SK-N-SH (cell line): Measurements from ENCODE around the gene CANX. TPM values are rescaled to one million over a fixed set of nuclear protein-coding genes. Genes with fewer than 3 reads are reported as not detected.

ENCODE experiments used
- CTCF ChIA-PET: fragments of 300-600, 350-600 bp; formaldehyde crosslinking; extraction: SDS; loops from one replicate; lab custom pipeline; 2021; lab: Yijun Ruan, JAX
- POLR2A ChIA-PET: fragments of 350-600 bp; sonication (Branson Sonifier 250); formaldehyde crosslinking; extraction: SDS; loops from one replicate; lab custom pipeline; 2020; ENCODE audit warnings: antibody characterized with exemption, inconsistent platforms; lab: Yijun Ruan, JAX
- DNase-seq: peaks from one replicate; pipeline ENCODE4 v3.0.0; 2012
- H2AFZ ChIP-seq: fragments of 200-600 bp; sonication (generic); 2 replicates; pipeline ENCODE4 v1.8.1; 2016; ENCODE audit warnings: antibody characterized with exemption, mild to moderate bottlenecking, low read depth
- H3F3A ChIP-seq: fragments of 200-600 bp; sonication (generic); replicated peaks from 2 replicates; pipeline ENCODE3; 2016; ENCODE audit warnings: antibody characterized with exemption, mild to moderate bottlenecking; ENCODE audit not compliant: insufficient read depth
- H3K27ac ChIP-seq, 2 experiments: fragments of 200-500 bp in 1 of 2; fragments of 200-600 bp in 1 of 2; sonication (Bioruptor generic) in 1 of 2; sonication (generic), shearing (Covaris generic) in 1 of 2; 2 replicates each; pipeline versions ENCODE4 v1.5.1 to v1.6.1; 2014 to 2016; ENCODE audit warnings: low read depth in 2 of 2, inconsistent platforms in 1 of 2, low read length in 1 of 2, mild to moderate bottlenecking in 1 of 2, mixed read lengths in 1 of 2
- H3K27me3 ChIP-seq: fragments of 200-600 bp; sonication (generic), shearing (Covaris generic); 2 replicates; pipeline ENCODE4 v1.6.1; 2016; ENCODE audit warnings: mixed run types; ENCODE audit not compliant: insufficient read depth
- H3K36me3 ChIP-seq, 2 experiments: fragments of 200-500 bp in 1 of 2; fragments of 200-600 bp in 1 of 2; sonication (Bioruptor generic) in 1 of 2; sonication (generic) in 1 of 2; replicated peaks in 1 of 2; 2 replicates each; pipeline versions ENCODE3 to v1.5.1; 2014 to 2016; ENCODE audit warnings: low read length in 1 of 2, mild to moderate bottlenecking in 1 of 2; ENCODE audit not compliant: insufficient read depth in 2 of 2, control insufficient read depth in 1 of 2
- H3K4me1 ChIP-seq, 2 experiments: fragments of 200-500 bp in 1 of 2; fragments of 200-600 bp in 1 of 2; sonication (Bioruptor generic) in 1 of 2; sonication (generic), shearing (Covaris generic) in 1 of 2; 2 replicates each; pipeline versions ENCODE4 v1.5.1 to v1.6.1; 2014 to 2016; ENCODE audit warnings: low read depth in 1 of 2, low read length in 1 of 2, mixed run types in 1 of 2; ENCODE audit not compliant: insufficient read depth in 2 of 2, control insufficient read depth in 1 of 2
- H3K4me2 ChIP-seq: fragments of 200-600 bp; sonication (generic), shearing (Covaris generic); 2 replicates; pipeline ENCODE4 v1.6.1; 2017; ENCODE audit warnings: mixed run types
- H3K4me3 ChIP-seq, 2 experiments: fragments of 200-500 bp in 1 of 2; fragments of 200-600 bp in 1 of 2; sonication (Bioruptor generic) in 1 of 2; sonication (generic), shearing (Covaris generic) in 1 of 2; 2 replicates each; pipeline versions ENCODE4 v1.5.1 to v1.8.1; 2014 to 2016; ENCODE audit warnings: low read depth in 2 of 2, inconsistent platforms in 1 of 2, low read length in 1 of 2, mild to moderate bottlenecking in 1 of 2, mixed read lengths in 1 of 2, moderate library complexity in 1 of 2
- H3K79me2 ChIP-seq: fragments of 200-600 bp; sonication (generic); 2 replicates; pipeline ENCODE4 v1.8.1; 2017; ENCODE audit warnings: mild to moderate bottlenecking; ENCODE audit not compliant: insufficient read depth
- H3K9ac ChIP-seq: fragments of 200-600 bp; sonication (generic); 2 replicates; pipeline ENCODE4 v1.6.1; 2017; ENCODE audit warnings: mixed run types
- H3K9me2 ChIP-seq: fragments of 200-600 bp; sonication (generic); 2 replicates; pipeline ENCODE4 v1.6.1; 2017; ENCODE audit warnings: mixed run types
- H3K9me3 ChIP-seq: fragments of 200-600 bp; sonication (generic); 2 replicates; pipeline ENCODE4 v1.6.1; 2017; ENCODE audit warnings: mixed run types, mild to moderate bottlenecking, moderate library complexity
- H4K20me1 ChIP-seq: fragments of 200-600 bp; sonication (generic); 2 replicates; pipeline ENCODE4 v1.6.1; 2017; ENCODE audit warnings: mild to moderate bottlenecking, mixed run types; ENCODE audit not compliant: insufficient read depth
- CHD2 ChIP-seq: fragments of 150-350 bp; IDR thresholded peaks from 2 replicates; pipeline ENCODE4 v1.6.1; 2018; ENCODE audit warnings: low read length; ENCODE audit not compliant: partially characterized antibody
- ELF1 ChIP-seq: IDR thresholded peaks from 2 replicates; pipeline ENCODE4 v1.4.0; 2012
- EZH2phosphoT487 ChIP-seq: fragments of 200-600 bp; sonication (generic); IDR thresholded peaks from 2 replicates; pipeline ENCODE4 v1.6.1; 2017; ENCODE audit warnings: low read depth, mixed run types, mild to moderate bottlenecking, antibody characterized with exemption, moderate library complexity, borderline replicate concordance
- GABPA ChIP-seq: IDR thresholded peaks from 2 replicates; pipeline ENCODE4 v1.4.0; 2012; ENCODE audit warnings: low read depth, mild to moderate bottlenecking
- MEF2A ChIP-seq: IDR thresholded peaks from 2 replicates; pipeline ENCODE4 v1.4.0; 2012; ENCODE audit warnings: low read depth, borderline replicate concordance
- MXI1 ChIP-seq: IDR thresholded peaks from 2 replicates; pipeline ENCODE4 v1.6.1; 2012; ENCODE audit warnings: mild to moderate bottlenecking, low read depth, low read length, improper control_type of control experiment
- RCOR1 ChIP-seq: fragments of 150-350 bp; IDR thresholded peaks from 2 replicates; pipeline ENCODE4 v1.6.1; 2017; ENCODE audit warnings: antibody characterized with exemption, low read length
- RFX5 ChIP-seq: IDR thresholded peaks from 2 replicates; pipeline ENCODE4 v1.6.1; 2012; ENCODE audit warnings: mild to moderate bottlenecking, improper control_type of control experiment, low read length
- RXRA ChIP-seq: IDR thresholded peaks from 2 replicates; pipeline ENCODE4 v1.4.0; 2012; ENCODE audit warnings: low read depth, mild to moderate bottlenecking, borderline replicate concordance
- SIN3A ChIP-seq: IDR thresholded peaks from 2 replicates; pipeline ENCODE4 v1.6.1; 2012; ENCODE audit warnings: low read depth, mild to moderate bottlenecking, low read length, moderate library complexity, borderline replicate concordance
- TAF1 ChIP-seq: IDR thresholded peaks from 2 replicates; pipeline ENCODE4 v1.6.1; 2012; ENCODE audit warnings: low read depth, mild to moderate bottlenecking, low read length, moderate library complexity, borderline replicate concordance
- YY1 ChIP-seq: IDR thresholded peaks from 2 replicates; pipeline ENCODE4 v1.4.0; 2012; ENCODE audit warnings: low read depth, mild to moderate bottlenecking
- WGBS: methylation state at CpG from one replicate; pipeline ENCODE4 v1.1.6; 2017; ENCODE audit warnings: low lambda C conversion rate; 5-methylcytosine and 5-hydroxymethylcytosine counted together
- polyA plus RNA-seq, 3 experiments: library from polyadenylated mRNA; depleted of rRNA; stranded (reverse); fragments of >200 nt; gene quantifications; 2 replicates each; pipeline ENCODE4 v1.2.3, GENCODE V29; 2012
- TF ChIP-seq, protein P1 (sequence below): fragments of 150-350 bp; IDR thresholded peaks from 2 replicates; pipeline ENCODE4 v1.6.1; 2016; ENCODE audit warnings: mild to moderate bottlenecking, low read depth, low read length
- TF ChIP-seq, protein P2 (sequence below): IDR thresholded peaks from 2 replicates; pipeline ENCODE4 v1.4.0; 2012; ENCODE audit warnings: low read depth
- TF ChIP-seq, protein P3 (sequence below): fragments of 200-600 bp; sonication (generic); IDR thresholded peaks from 2 replicates; pipeline ENCODE4 v1.6.1; 2017; ENCODE audit warnings: antibody characterized with exemption, mild to moderate bottlenecking, moderate library complexity
- TF ChIP-seq, protein P4 (sequence below): fragments of 150-350 bp; IDR thresholded peaks from 2 replicates; pipeline ENCODE4 v1.6.1; 2017; ENCODE audit warnings: antibody characterized with exemption, low read length, low read depth, borderline replicate concordance

CANX gene
- polyA plus RNA-seq, 1 of the 3 experiments (the other 2 are of a cell fraction), result 215 TPM

DNA sequence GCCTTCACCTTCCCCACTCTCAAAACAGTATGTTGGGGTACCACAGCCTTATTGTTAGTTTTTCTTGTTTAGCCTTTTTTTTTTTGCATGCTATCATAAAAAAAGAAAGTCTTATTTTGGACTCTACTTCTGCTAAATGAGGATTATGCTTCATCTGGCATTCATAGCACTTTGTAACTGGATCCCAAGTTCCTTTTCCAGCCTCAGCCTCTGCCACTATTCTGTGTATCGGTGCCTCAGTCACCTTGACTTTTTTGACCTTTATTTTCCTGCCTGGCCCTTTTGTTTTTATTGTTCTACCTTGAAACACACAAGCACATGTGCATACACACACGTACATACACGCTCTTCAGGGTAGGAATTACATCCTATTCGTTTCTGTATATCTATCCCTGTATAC, 25.4 kb downstream of the CANX start (continued):
- TF ChIP-seq, protein P1, sequence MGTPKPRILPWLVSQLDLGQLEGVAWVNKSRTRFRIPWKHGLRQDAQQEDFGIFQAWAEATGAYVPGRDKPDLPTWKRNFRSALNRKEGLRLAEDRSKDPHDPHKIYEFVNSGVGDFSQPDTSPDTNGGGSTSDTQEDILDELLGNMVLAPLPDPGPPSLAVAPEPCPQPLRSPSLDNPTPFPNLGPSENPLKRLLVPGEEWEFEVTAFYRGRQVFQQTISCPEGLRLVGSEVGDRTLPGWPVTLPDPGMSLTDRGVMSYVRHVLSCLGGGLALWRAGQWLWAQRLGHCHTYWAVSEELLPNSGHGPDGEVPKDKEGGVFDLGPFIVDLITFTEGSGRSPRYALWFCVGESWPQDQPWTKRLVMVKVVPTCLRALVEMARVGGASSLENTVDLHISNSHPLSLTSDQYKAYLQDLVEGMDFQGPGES, result no peak
- TF ChIP-seq MEF2A, result no peak
- no peak for TF ChIP-seq RCOR1
- TF ChIP-seq EZH2phosphoT487, result no peak
- TF ChIP-seq SIN3A, result no peak
- TF ChIP-seq RFX5, result no peak
- no peak for TF ChIP-seq CHD2

DNA sequence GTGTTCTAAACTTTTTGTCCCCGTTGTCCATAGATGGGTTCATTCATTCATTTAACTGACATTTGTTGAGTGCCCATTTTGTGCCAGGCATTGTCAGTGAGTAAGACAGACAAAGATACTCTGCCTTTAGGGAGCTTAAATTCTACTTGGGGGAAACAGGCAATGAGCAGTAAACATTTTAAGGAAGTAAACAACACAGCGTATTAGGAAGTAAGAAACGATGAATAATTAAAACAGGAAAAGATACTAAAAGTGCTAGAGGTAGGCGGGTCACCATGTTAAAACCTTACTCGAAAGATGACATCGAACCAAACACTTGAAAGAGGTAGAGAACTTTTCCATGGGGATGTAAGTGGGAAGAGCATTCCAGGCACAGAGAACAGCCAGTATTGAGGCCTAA, 28.3 kb downstream of the CANX start:
- H3K4me2 ChIP-seq, result no peak overlapping the region
- 92% methylated on average over 6 of the region's 6 CpGs for WGBS
- H2AFZ ChIP-seq, result no peak overlapping the region
- 0 out of 2 replicates have a peak, but pooled peaks cover 5% of the 10 kb centered on the region for H4K20me1 ChIP-seq
- H3F3A ChIP-seq, result peaks cover 77% of the 10 kb centered on the region
- no peak overlapping the region for H3K4me3 ChIP-seq
- no peaks in the 10 kb centered on the region for H3K9me2 ChIP-seq
- H3K79me2 ChIP-seq, result peaks cover 28% of the 10 kb centered on the region
- no peaks in the 10 kb centered on the region for H3K27me3 ChIP-seq
- ChIA-PET CTCF (interaction anchor here (0.6 kb wide), 1 partner anchor 638 kb away, joined by 3 read pairs; no protein-coding TSS in a partner anchor), POLR2A (no interaction called here)
- H3K27ac ChIP-seq, result no peak overlapping the region
- H3K9me3 ChIP-seq, result no peaks in the 10 kb centered on the region
- peaks cover 3 to 5% of the 10 kb centered on the region in 2 experiments; a peak in 1 of 4 replicates for H3K4me1 ChIP-seq
- DNase-seq, result no peak
- TF ChIP-seq CHD2 (no peak), RXRA (no peak), ELF1 (no peak), GABPA (no peak), RFX5 (no peak), MXI1 (no peak), TAF1 (no peak), YY1 (no peak), SIN3A (no peak)
- TF ChIP-seq, protein P2, sequence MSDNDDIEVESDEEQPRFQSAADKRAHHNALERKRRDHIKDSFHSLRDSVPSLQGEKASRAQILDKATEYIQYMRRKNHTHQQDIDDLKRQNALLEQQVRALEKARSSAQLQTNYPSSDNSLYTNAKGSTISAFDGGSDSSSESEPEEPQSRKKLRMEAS, result no peak
- TF ChIP-seq, protein P3, sequence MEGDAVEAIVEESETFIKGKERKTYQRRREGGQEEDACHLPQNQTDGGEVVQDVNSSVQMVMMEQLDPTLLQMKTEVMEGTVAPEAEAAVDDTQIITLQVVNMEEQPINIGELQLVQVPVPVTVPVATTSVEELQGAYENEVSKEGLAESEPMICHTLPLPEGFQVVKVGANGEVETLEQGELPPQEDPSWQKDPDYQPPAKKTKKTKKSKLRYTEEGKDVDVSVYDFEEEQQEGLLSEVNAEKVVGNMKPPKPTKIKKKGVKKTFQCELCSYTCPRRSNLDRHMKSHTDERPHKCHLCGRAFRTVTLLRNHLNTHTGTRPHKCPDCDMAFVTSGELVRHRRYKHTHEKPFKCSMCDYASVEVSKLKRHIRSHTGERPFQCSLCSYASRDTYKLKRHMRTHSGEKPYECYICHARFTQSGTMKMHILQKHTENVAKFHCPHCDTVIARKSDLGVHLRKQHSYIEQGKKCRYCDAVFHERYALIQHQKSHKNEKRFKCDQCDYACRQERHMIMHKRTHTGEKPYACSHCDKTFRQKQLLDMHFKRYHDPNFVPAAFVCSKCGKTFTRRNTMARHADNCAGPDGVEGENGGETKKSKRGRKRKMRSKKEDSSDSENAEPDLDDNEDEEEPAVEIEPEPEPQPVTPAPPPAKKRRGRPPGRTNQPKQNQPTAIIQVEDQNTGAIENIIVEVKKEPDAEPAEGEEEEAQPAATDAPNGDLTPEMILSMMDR, result no peak
- TF ChIP-seq, protein P4, sequence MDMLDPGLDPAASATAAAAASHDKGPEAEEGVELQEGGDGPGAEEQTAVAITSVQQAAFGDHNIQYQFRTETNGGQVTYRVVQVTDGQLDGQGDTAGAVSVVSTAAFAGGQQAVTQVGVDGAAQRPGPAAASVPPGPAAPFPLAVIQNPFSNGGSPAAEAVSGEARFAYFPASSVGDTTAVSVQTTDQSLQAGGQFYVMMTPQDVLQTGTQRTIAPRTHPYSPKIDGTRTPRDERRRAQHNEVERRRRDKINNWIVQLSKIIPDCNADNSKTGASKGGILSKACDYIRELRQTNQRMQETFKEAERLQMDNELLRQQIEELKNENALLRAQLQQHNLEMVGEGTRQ, result no peak
- H3K9ac ChIP-seq, result no peak overlapping the region
- peaks cover 80 to 92% of the 10 kb centered on the region in 2 experiments for H3K36me3 ChIP-seq
